Body of pancreas (tissue), 4 donors: Measurements from ENCODE around the gene COMMD10. TPM values are rescaled to one million over a fixed set of nuclear protein-coding genes. Genes with fewer than 3 reads are reported as not detected.
A peak's percentile ranks its signal among the peaks of the same experiment; 100 is the strongest.
"Not testable (repeated sequence)": the region's sequence is repeated elsewhere in the genome, so short reads cannot be mapped to it uniquely, and the experiment has no call there.

ENCODE experiments used
- ATAC-seq: fragments of 150-250 bp; one replicate; pipeline ENCODE4 v1.9.1; 2016
- DNase-seq, 4 donors: peaks; one replicate each; pipeline ENCODE4 v3.0.0-alpha.2; 2019
- H3K27ac ChIP-seq, 4 donors: fragments of 200-600 bp; sonication (generic); 1 replicate in 3 of 4; 2 replicates in 1 of 4; pipeline versions ENCODE4 v1.5.1 to v1.6.1; 2016 to 2019; ENCODE audit warnings: mild to moderate bottlenecking in 1 of 4, mixed read lengths in 1 of 4, moderate library complexity in 1 of 4
- H3K27me3 ChIP-seq, 2 donors: fragments of 200-600 bp; sonication (generic); one replicate each; pipeline ENCODE4 v1.6.0; 2016; ENCODE audit warnings: mild to moderate bottlenecking in 1 of 2
- H3K36me3 ChIP-seq, 2 donors: fragments of 200-600 bp; sonication (generic); replicated peaks in 1 of 2; 2 replicates each; pipeline ENCODE4 v1.5.1; 2016; ENCODE audit warnings: low read depth in 2 of 2; ENCODE audit not compliant: insufficient read depth in 1 of 2
- H3K4me1 ChIP-seq: fragments of 200-600 bp; sonication (generic); one replicate; pipeline ENCODE4 v1.6.0; 2016
- H3K4me3 ChIP-seq, 2 donors: fragments of 200-600 bp; sonication (generic); 1 replicate in 1 of 2; 2 replicates in 1 of 2; pipeline ENCODE4 v1.5.1; 2016 to 2019
- H3K9me3 ChIP-seq, 3 donors: fragments of 200-600 bp; sonication (generic); 1 replicate in 2 of 3; 2 replicates in 1 of 3; pipeline ENCODE4 v1.5.1; 2016
- POLR2A ChIP-seq, 3 donors: fragments of 450-650 bp; IDR thresholded peaks; one replicate each; pipeline ENCODE4 v1.6.1; 2016; ENCODE audit warnings: antibody characterized with exemption in 3 of 3, mild to moderate bottlenecking in 2 of 3
- WGBS, 2 donors: methylation state at CpG; one replicate each; pipeline ENCODE4 v1.1.5; 2017; 5-methylcytosine and 5-hydroxymethylcytosine counted together
- intact Hi-C: fragments of 100-400 bp; cut with DNase I; formaldehyde crosslinking; loops from one replicate; pipeline ENCODE4 v1.15.1; 2023
- total RNA-seq, 2 donors: library from RNA; depleted of rRNA; stranded (reverse); fragments of >200 nt; gene quantifications; one replicate each; pipeline ENCODE4 v1.1.0, GENCODE V29; 2016
- TF ChIP-seq, protein P1 (sequence below), 7 experiments: fragments of 450-650 bp in 4 of 7; fragments of 200-600 bp in 3 of 7; sonication (generic) in 3 of 7; IDR thresholded peaks; one replicate each; pipeline ENCODE4 v1.5.1; 2016 to 2019; ENCODE audit warnings: antibody characterized with exemption in 7 of 7

The COMMD10 gene
- total RNA-seq, 2 donors from 2014 or later: 26.5 to 27.0 TPM

DNA sequence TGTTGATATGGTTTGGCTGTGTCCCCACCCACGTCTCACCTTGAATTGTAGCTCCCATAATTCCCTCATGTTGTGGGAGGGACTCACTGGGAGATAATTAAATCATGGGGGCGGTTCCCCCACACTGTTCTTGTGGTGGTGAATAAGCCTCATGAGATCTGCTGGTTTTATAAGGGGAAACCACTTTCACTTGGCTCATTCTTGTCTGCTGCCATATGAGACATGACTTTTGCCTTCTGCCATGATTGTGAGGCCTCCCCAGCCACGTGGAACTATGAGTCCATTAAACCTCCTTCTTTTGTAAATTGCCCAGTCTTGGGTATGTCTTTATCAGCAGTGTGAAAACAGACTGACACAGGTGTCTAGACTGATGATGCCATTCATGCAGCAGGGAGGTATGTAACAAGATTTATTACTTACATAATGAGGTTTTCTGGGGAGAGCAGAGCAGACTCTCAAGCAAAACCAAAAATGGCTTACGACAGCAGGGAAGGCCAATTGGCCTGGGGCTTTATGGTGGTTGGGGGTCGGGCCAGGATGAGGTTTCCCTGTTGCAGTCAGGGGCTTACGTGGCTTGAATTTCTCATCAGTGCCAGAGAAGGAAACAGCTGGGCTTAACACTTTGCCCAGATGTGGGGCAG is 9.5 kb upstream of the COMMD10 start:
- H3K4me3 ChIP-seq: no peak overlapping the region

DNA sequence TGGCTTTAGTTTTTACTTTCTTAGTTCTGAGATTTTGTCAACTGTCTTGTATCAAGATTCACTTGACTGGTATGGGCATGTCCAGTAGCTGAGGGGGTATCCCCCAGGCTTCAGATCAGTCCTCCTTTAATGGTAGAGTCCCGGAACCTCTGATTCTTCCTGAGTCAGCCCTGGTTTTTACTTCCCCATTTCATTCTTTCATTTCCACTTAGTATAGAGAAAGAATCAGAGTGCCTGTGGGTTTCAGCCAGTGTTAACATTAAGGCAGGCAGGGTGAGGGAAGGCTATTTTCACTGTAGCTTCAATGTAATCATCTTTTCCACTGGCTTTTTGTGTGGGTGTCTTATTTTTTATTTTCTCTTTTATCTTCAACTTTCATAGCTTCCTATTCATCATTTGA is 8.3 kb upstream of the COMMD10 start:
- 67 to 86% methylated on average over 1 of the region's 1 CpG for WGBS, 2 donors
- no peaks in the 10 kb centered on the region for H3K27me3 ChIP-seq
- H3K9me3 ChIP-seq: no peaks in the 10 kb centered on the region
- ATAC-seq: no peak
- no peak for DNase-seq
- intact Hi-C loops: no loop called here
- H3K36me3 ChIP-seq: no peaks in the 10 kb centered on the region
- H3K27ac ChIP-seq: no peak overlapping the region
- no peak overlapping the region for H3K4me3 ChIP-seq
- no peak for TF ChIP-seq POLR2A (IDR thresholded peaks at IDR 0.05)
- TF ChIP-seq, protein P1, sequence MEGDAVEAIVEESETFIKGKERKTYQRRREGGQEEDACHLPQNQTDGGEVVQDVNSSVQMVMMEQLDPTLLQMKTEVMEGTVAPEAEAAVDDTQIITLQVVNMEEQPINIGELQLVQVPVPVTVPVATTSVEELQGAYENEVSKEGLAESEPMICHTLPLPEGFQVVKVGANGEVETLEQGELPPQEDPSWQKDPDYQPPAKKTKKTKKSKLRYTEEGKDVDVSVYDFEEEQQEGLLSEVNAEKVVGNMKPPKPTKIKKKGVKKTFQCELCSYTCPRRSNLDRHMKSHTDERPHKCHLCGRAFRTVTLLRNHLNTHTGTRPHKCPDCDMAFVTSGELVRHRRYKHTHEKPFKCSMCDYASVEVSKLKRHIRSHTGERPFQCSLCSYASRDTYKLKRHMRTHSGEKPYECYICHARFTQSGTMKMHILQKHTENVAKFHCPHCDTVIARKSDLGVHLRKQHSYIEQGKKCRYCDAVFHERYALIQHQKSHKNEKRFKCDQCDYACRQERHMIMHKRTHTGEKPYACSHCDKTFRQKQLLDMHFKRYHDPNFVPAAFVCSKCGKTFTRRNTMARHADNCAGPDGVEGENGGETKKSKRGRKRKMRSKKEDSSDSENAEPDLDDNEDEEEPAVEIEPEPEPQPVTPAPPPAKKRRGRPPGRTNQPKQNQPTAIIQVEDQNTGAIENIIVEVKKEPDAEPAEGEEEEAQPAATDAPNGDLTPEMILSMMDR (IDR thresholded peaks at IDR 0.05): no peak
- no peaks in the 10 kb centered on the region for H3K4me1 ChIP-seq

More for the DNA sequence above, 9.5 kb upstream of the COMMD10 start:
- no peaks in the 10 kb centered on the region for H3K36me3 ChIP-seq
- intact Hi-C loops: no loop called here
- no peak overlapping the region for H3K27ac ChIP-seq
- ATAC-seq: no peak
- no peaks in the 10 kb centered on the region for H3K27me3 ChIP-seq
- TF ChIP-seq, protein P1 (IDR thresholded peaks at IDR 0.05): no peak
- TF ChIP-seq POLR2A (IDR thresholded peaks at IDR 0.05): no peak
- 52 to 73% methylated on average over 6 of the region's 6 CpGs for WGBS, 2 donors
- H3K4me1 ChIP-seq: no peaks in the 10 kb centered on the region
- H3K9me3 ChIP-seq: no peaks in the 10 kb centered on the region
- DNase-seq: no peak

DNA sequence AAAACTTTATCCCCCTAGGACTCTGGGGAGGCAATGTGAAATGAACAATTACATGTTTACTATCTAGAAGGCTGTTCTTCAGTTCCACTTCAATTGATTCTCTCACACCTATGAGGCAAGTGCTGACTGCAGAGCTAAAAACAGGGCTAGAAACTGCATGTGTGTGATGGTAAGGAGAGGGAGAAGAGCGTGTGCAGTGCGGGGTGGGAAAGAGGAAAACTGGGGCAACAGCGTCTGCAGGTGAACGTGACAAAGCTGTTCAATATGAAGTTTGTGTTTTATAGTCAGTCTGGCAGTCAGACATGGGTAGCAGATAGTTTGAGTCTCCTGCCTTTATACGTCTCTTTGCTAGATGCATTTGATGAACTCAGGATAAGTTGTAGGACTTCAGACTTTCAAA is 6.6 kb upstream of the COMMD10 start:
- Histone ChIP-seq H3K9me3 (no peaks in the 10 kb centered on the region), H3K4me3 (no peak overlapping the region), H3K27ac (no peak overlapping the region), H3K4me1 (no peaks in the 10 kb centered on the region), H3K36me3 (no peaks in the 10 kb centered on the region), H3K27me3 (no peaks in the 10 kb centered on the region)
- WGBS, 2 donors: 87 to 91% methylated on average over 5 of the region's 5 CpGs
- intact Hi-C loops: no loop called here
- ATAC-seq (no peak), DNase-seq (no peak)
- TF ChIP-seq POLR2A (IDR thresholded peaks at IDR 0.05): no peak
- TF ChIP-seq, protein P1 (IDR thresholded peaks at IDR 0.05): no peak

DNA sequence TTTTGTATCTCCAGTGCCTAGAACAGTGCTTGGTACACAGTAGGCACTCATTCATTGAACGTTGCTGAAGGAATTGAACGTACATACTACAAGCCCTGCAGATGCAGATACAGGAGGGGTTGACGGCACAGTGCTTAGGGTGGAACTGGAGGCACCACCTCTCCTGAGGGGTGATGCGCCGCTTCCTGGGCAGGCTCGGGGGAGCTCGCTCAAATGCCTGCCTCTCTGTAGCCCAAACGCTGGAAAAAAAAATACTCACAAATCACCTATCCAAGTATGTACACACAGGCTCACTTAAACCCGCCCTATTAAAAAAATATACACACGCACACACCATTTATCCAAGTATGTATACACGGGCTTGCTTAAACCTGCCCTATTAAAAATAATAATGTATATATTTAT is 536 bp upstream of the COMMD10 start:
- peak overlapping the region; percentile 84 to 100 for H3K4me3 ChIP-seq
- no peaks in the 10 kb centered on the region for H3K9me3 ChIP-seq
- peak; percentile 55 for ATAC-seq
- peaks cover 0 to 6% of the 10 kb centered on the region in 2 donors for H3K36me3 ChIP-seq
- H3K27me3 ChIP-seq: no peaks in the 10 kb centered on the region
- intact Hi-C loops: no loop called here
- peaks cover 18% of the 10 kb centered on the region for H3K4me1 ChIP-seq
- TF ChIP-seq, protein P1 (IDR thresholded peaks at IDR 0.05): no peak
- TF ChIP-seq POLR2A (IDR thresholded peaks at IDR 0.05): no peak
- WGBS, 2 donors: 5 to 14% methylated on average over 11 of the region's 11 CpGs
- DNase-seq: peak in 3 of 4 donors; percentile 22 to 31 (median 23)
- peak overlapping the region in 2 of 4 donors; percentile 93 to 94 for H3K27ac ChIP-seq

DNA sequence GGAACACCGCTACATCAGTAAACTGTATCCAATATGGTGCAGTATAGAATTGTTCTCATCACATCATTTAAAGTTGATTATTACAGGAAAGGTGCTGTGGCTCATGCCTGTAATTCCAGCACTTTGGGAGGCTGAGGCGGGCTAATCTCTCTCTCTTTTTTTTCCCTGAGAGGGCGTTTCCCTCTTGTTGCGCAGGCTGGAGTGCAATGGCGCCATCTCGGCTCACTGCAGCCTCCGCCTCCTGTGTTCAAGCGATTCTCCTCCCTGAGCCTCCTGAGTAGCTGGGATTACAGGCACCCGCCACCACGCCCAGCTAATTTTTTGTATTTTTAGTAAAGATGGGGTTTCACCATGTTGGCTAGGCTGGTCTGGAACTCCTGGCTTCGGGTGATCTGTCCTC is 1.5 kb downstream of the COMMD10 start:
- H3K9me3 ChIP-seq, DNase-seq, H3K27me3 ChIP-seq, H3K36me3 ChIP-seq, ATAC-seq, H3K4me3 ChIP-seq, H3K27ac ChIP-seq, intact Hi-C loops: not testable (repeated sequence)
- WGBS, 2 donors: 98 to 100% methylated on average over 10 to 11 of the region's 11 CpGs
- H3K4me1 ChIP-seq: peaks cover 18% of the 10 kb centered on the region
